H1 (cell line): ENCODE measurements around the gene FRMD3. TPM values are rescaled to one million over a fixed set of nuclear protein-coding genes. Genes with fewer than 3 reads are reported as not detected.
"Not testable (repeated sequence)": the region's sequence is repeated elsewhere in the genome, so short reads cannot be mapped to it uniquely, and the experiment has no call there.

Experiments
- CTCF ChIA-PET: fragments of 300-600 bp; sonication (Branson Sonifier 250); formaldehyde crosslinking; loops from one replicate; lab custom pipeline; 2021; ENCODE audit not compliant: partially characterized antibody; lab: Charles Lee
- POLR2A ChIA-PET: fragments of 300-600 bp; sonication (Branson Sonifier 250); formaldehyde crosslinking; loops from one replicate; lab custom pipeline; 2021; ENCODE audit warnings: inconsistent platforms; ENCODE audit not compliant: partially characterized antibody; lab: Charles Lee
- DNase-seq, 2 experiments: peaks; one replicate each; pipeline versions ENCODE4 v3.0.0 to v3.0.0-alpha.2; 2010 to 2022; ENCODE audit warnings: low spot score in 2 of 2, low read depth in 1 of 2, mixed read lengths in 1 of 2
- FAIRE-seq: peaks from 2 replicates; lab custom pipeline; 2011; peaks lifted over from hg19 to GRCh38; lab: Jason Lieb, UNC
- H2AFZ ChIP-seq: 2 replicates; pipeline ENCODE4 v1.8.1; 2012; ENCODE audit warnings: low read length, inconsistent platforms
- H2AK5ac ChIP-seq: 2 replicates; pipeline ENCODE4 v1.6.1; 2013; ENCODE audit warnings: low read depth, low read length
- H2BK120ac ChIP-seq: replicated peaks from 2 replicates; pipeline ENCODE3; 2013; ENCODE audit warnings: low read depth, low read length, inconsistent platforms
- H2BK12ac ChIP-seq: 2 replicates; pipeline ENCODE4 v1.6.1; 2013; ENCODE audit warnings: low read depth, low read length
- H2BK15ac ChIP-seq: 2 replicates; pipeline ENCODE4 v1.6.1; 2013; ENCODE audit warnings: low read length
- H2BK20ac ChIP-seq: 2 replicates; pipeline ENCODE4 v1.6.1; 2013; ENCODE audit warnings: low read length
- H2BK5ac ChIP-seq: 2 replicates; pipeline ENCODE4 v1.6.1; 2013; ENCODE audit warnings: low read depth, low read length
- H3K14ac ChIP-seq: 2 replicates; pipeline ENCODE4 v1.6.1; 2013; ENCODE audit warnings: inconsistent platforms; ENCODE audit not compliant: insufficient read length
- H3K18ac ChIP-seq: 2 replicates; pipeline ENCODE4 v1.6.1; 2013; ENCODE audit warnings: low read length; ENCODE audit errors: extremely low read depth
- H3K23ac ChIP-seq: 2 replicates; pipeline ENCODE4 v1.6.1; 2013; ENCODE audit warnings: inconsistent platforms; ENCODE audit not compliant: insufficient read length
- H3K23me2 ChIP-seq: 2 replicates; pipeline ENCODE4 v1.6.1; 2013; ENCODE audit warnings: low read depth, low read length
- H3K27ac ChIP-seq: 2 replicates; pipeline ENCODE4 v1.6.1; 2011; ENCODE audit warnings: low read depth, low read length, inconsistent platforms
- H3K27me3 ChIP-seq, 4 experiments: replicated peaks in 1 of 4; 1 replicate in 1 of 4; 2 replicates in 3 of 4; pipeline versions ENCODE4 v1.6.1 to v1.8.1; 2011 to 2013; ENCODE audit warnings: low read length in 3 of 4, mild to moderate bottlenecking in 3 of 4, inconsistent platforms in 2 of 4, mixed read lengths in 2 of 4, moderate library complexity in 1 of 4; ENCODE audit not compliant: control insufficient read depth in 3 of 4, insufficient read depth in 3 of 4; ENCODE audit errors: extremely low read depth in 1 of 4
- H3K36me3 ChIP-seq, 4 experiments: 2 replicates each; pipeline versions ENCODE4 v1.6.1 to v1.8.1; 2011 to 2013; ENCODE audit warnings: mild to moderate bottlenecking in 4 of 4, low read length in 3 of 4, moderate library complexity in 2 of 4, control low read depth in 1 of 4, inconsistent platforms in 1 of 4; ENCODE audit not compliant: insufficient read depth in 4 of 4, control insufficient read depth in 2 of 4
- H3K4ac ChIP-seq: replicated peaks from 2 replicates; pipeline ENCODE3; 2013; ENCODE audit warnings: low read length, low read depth, mixed read lengths, inconsistent platforms; ENCODE audit not compliant: insufficient read length
- H3K4me1 ChIP-seq, 4 experiments: replicated peaks in 1 of 4; 1 replicate in 1 of 4; 2 replicates in 3 of 4; pipeline versions ENCODE4 v1.6.1 to v1.8.1; 2011 to 2013; ENCODE audit warnings: low read length in 3 of 4, inconsistent platforms in 2 of 4, mixed read lengths in 1 of 4; ENCODE audit not compliant: insufficient read depth in 4 of 4, control insufficient read depth in 3 of 4
- H3K4me2 ChIP-seq, 2 experiments: 2 replicates each; pipeline versions ENCODE4 v1.6.1 to v1.8.1; 2011 to 2013; ENCODE audit warnings: low read depth in 2 of 2, low read length in 2 of 2, control low read depth in 1 of 2, inconsistent platforms in 1 of 2, mild to moderate bottlenecking in 1 of 2; ENCODE audit not compliant: insufficient read depth in 1 of 2
- H3K4me3 ChIP-seq, 4 experiments: fragments of 200-600, 300-600 bp in 1 of 4; sonication (generic), shearing (Covaris generic), sonication (Bioruptor Twin) in 1 of 4; 2 replicates each; pipeline versions ENCODE4 v1.5.1 to v1.8.1; 2011 to 2016; ENCODE audit warnings: low read length in 4 of 4, low read depth in 3 of 4, control low read depth in 2 of 4, inconsistent platforms in 2 of 4, mild to moderate bottlenecking in 2 of 4, mixed read lengths in 1 of 4, moderate library complexity in 1 of 4; ENCODE audit not compliant: insufficient read depth in 2 of 4; ENCODE audit errors: extremely low read depth in 1 of 4
- H3K56ac ChIP-seq: replicated peaks from 2 replicates; pipeline ENCODE3; 2013; ENCODE audit warnings: low read depth, mild to moderate bottlenecking, mixed read lengths, low read length, inconsistent platforms; ENCODE audit not compliant: insufficient read length
- H3K79me1 ChIP-seq: 2 replicates; pipeline ENCODE4 v1.6.1; 2013; ENCODE audit warnings: low read depth, low read length, control low read depth
- H3K79me2 ChIP-seq, 2 experiments: 2 replicates each; pipeline versions ENCODE4 v1.6.1 to v1.8.1; 2012 to 2013; ENCODE audit warnings: low read length in 2 of 2, mild to moderate bottlenecking in 2 of 2, inconsistent platforms in 1 of 2; ENCODE audit not compliant: insufficient read depth in 2 of 2, control insufficient read depth in 1 of 2
- H3K9ac ChIP-seq, 4 experiments: replicated peaks in 1 of 4; 1 replicate in 1 of 4; 2 replicates in 3 of 4; pipeline versions ENCODE4 v1.6.1 to v1.8.1; 2011 to 2013; ENCODE audit warnings: low read depth in 3 of 4, low read length in 3 of 4, control low read depth in 2 of 4, mild to moderate bottlenecking in 2 of 4, moderate library complexity in 2 of 4, inconsistent platforms in 1 of 4; ENCODE audit errors: extremely low read depth in 1 of 4
- H3K9me3 ChIP-seq, 2 experiments: 2 replicates each; pipeline versions ENCODE4 v1.6.1 to v1.8.1; 2012 to 2013; ENCODE audit warnings: mild to moderate bottlenecking in 2 of 2, moderate library complexity in 2 of 2, control low read depth in 1 of 2, inconsistent platforms in 1 of 2, low read depth in 1 of 2, low read length in 1 of 2, mixed read lengths in 1 of 2; ENCODE audit not compliant: insufficient read depth in 2 of 2
- H4K20me1 ChIP-seq, 2 experiments: replicated peaks in 1 of 2; 2 replicates each; pipeline versions ENCODE3 to v1.8.1; 2011 to 2013; ENCODE audit warnings: inconsistent platforms in 2 of 2, low read length in 2 of 2, mild to moderate bottlenecking in 1 of 2; ENCODE audit not compliant: insufficient read depth in 2 of 2, control insufficient read depth in 1 of 2
- H4K5ac ChIP-seq: 2 replicates; pipeline ENCODE4 v1.6.1; 2013; ENCODE audit warnings: low read length, low read depth, mixed read lengths, inconsistent platforms; ENCODE audit not compliant: insufficient read length
- H4K8ac ChIP-seq: 2 replicates; pipeline ENCODE4 v1.8.0; 2013; ENCODE audit warnings: mild to moderate bottlenecking, moderate library complexity, low read length, inconsistent platforms; ENCODE audit not compliant: insufficient read depth; ENCODE audit errors: extremely low read depth
- H4K91ac ChIP-seq: replicated peaks from 2 replicates; pipeline ENCODE3; 2013; ENCODE audit warnings: low read length, mixed read lengths, inconsistent platforms; ENCODE audit not compliant: insufficient read length
- polyA plus RNA-seq, 7 experiments: library from polyadenylated mRNA; depleted of rRNA in 3 of 7; stranded (reverse) in 5 of 7; unstranded in 2 of 7; fragments of >200 nt in 5 of 7; fragments of 200-250 nt in 2 of 7; gene quantifications; 1 replicate in 5 of 7; 2 replicates in 1 of 7; 4 replicates in 1 of 7; pipeline versions ENCODE4 v1.2.1 to v1.2.3, GENCODE V29; 2011 to 2013; ENCODE audit warnings: missing spikeins in 2 of 7, mixed read lengths in 2 of 7
- total RNA-seq: library from RNA; stranded (reverse); fragmentation: NEBNext Ultra II Directional; extraction: Animal tissue kit (Norgen Biotek cat#: 25700); gene quantifications from 2 replicates; pipeline ENCODE4 v1.2.1, GENCODE V29; 2021

The FRMD3 gene
- total and polyA plus RNA-seq, 2 of the 8 experiments (the other 6 are each of a cell fraction or from before 2014, with no cell fraction given), result 0.15 to 1.4 TPM

GRCh38 chr9:83517980-83518379, 20.2 kb downstream of the FRMD3 start:
- H3K79me1 ChIP-seq, H3K27ac ChIP-seq, H3K4me3 ChIP-seq, H3K18ac ChIP-seq, H3K27me3 ChIP-seq, POLR2A ChIA-PET, H3K4me2 ChIP-seq, FAIRE-seq, H3K23ac ChIP-seq, H2BK20ac ChIP-seq, H3K79me2 ChIP-seq, H3K9me3 ChIP-seq, H3K23me2 ChIP-seq, H2BK120ac ChIP-seq, H3K4me1 ChIP-seq, H2AFZ ChIP-seq, H3K36me3 ChIP-seq, H4K20me1 ChIP-seq, H3K9ac ChIP-seq, DNase-seq, H4K91ac ChIP-seq, H2AK5ac ChIP-seq, H2BK12ac ChIP-seq, H4K5ac ChIP-seq, H4K8ac ChIP-seq, H2BK15ac ChIP-seq, H3K56ac ChIP-seq, H3K14ac ChIP-seq, H2BK5ac ChIP-seq, H3K4ac ChIP-seq: not testable (repeated sequence)
- CTCF ChIA-PET, result interaction anchor here (1.4 kb wide), 1 partner anchor 183 kb away, joined by 4 read pairs; no protein-coding TSS in a partner anchor
